ENCODE data around the gene TMPRSS6. TPM values are rescaled to one million over a fixed set of nuclear protein-coding genes. Genes with fewer than 3 reads are reported as not detected.

The TMPRSS6 gene
- total RNA-seq, 2 experiments from 2014 or later = 17.6 to 20.2 TPM

DNA sequence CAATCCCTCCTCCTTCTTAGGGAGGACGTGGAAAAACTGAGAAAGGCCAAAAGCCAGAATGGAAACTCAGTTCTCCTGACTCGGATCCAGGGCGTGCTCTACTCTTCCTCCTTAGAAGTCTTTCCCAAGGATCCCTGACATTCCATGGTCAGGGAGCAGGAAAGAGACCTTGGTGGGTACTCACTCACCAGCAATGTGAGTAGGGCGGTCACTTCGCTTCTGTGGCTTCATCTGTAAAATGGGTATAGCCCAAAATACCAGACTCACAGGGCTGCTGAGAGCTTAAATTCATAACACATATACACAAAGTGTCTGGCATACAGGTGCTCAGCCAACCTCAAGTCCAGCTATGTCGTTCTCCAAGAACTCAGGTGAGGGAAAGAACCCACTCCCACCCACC lies 58.6 kb downstream of the TMPRSS6 start:
- CTCF ChIA-PET = interaction anchor here (1.4 to 1.5 kb wide), 3 partner anchors 30 to 275 kb away, joined by 3 to 4 read pairs (median 3); partner anchors contain the start of gene IFT27
- no peaks in the 10 kb centered on the region for H3K9me3 Mint-ChIP-seq (ENCODE audit: low read depth)
- no peaks in the 10 kb centered on the region for H3K36me3 Mint-ChIP-seq (ENCODE audit: low read depth)
- H3K27ac Mint-ChIP-seq = no peak overlapping the region
- ATAC-seq (no peak), DNase-seq (no peak)
- intact Hi-C loops (cut with DNase I, micrococcal nuclease) = loop anchor here in 1 of 2 experiments (1.0 to 5.0 kb wide), 3 partner anchors 71 to 274 kb away; partner anchors contain the start of gene IFT27
- POLR2A ChIA-PET = interaction anchor here (1.0 to 1.7 kb wide), 3 partner anchors 10 to 112 kb away, joined by 3 to 9 read pairs (median 4); no protein-coding TSS in a partner anchor
- no peaks in the 10 kb centered on the region for H3K27me3 Mint-ChIP-seq
- peak overlapping the region; percentile 79 for H3K4me3 Mint-ChIP-seq
- peaks cover 6% of the 10 kb centered on the region for H3K4me1 Mint-ChIP-seq

DNA sequence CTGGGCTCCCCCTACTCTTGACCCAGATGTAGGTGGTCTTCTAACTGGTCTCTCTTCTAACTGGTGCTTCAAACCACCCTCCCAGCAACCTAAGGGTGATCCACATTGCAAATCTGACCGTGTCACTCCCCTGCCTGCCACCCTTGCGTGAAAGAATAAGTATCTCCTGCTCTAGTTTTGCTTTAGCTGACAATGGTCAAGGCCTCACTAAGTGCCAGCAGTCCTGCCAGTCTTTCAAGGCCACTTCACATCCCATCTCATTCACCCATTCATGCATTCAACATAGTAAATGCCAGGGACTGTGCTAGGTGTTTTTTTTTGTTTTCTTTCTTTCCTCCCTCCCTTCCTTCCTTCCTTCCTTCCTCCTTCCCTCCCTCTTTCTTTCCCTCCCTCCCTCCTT lies 60.3 kb downstream of the TMPRSS6 start:
- no peak for DNase-seq
- Mint-ChIP-seq H3K4me3 (no peak overlapping the region), H3K9me3 (ENCODE audit: low read depth) (no peaks in the 10 kb centered on the region), H3K4me1 (peaks cover 20% of the 10 kb centered on the region), H3K36me3 (ENCODE audit: low read depth) (no peaks in the 10 kb centered on the region), H3K27me3 (no peaks in the 10 kb centered on the region), H3K27ac (no peak overlapping the region)
- ChIA-PET CTCF (interaction anchor here (0.6 kb wide), 1 partner anchor 576 kb away, joined by 3 read pairs; no protein-coding TSS in a partner anchor), POLR2A (no interaction called here)
- ATAC-seq = no peak
- intact Hi-C loops (cut with DNase I, micrococcal nuclease) = no loop called here

DNA sequence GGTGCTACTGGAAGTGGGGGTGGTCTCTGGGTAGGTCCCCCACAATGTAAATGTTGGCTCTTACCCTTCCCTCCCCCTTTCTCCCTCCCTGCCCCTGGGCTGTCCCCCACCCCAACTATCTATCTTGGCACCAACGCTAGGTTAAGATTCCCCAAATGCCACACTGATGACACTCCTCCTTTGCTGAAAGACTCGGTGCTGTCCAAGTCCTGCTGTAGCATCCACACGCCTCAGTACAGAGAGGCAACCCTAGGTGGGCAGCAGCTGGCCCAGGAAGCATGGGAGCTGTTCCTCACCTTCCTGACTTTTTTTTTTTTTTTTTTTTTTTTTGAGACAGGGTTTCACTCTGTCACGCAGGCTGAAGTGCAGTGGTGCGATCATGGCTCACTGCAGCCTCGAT lies 61.4 kb downstream of the TMPRSS6 start:
- DNase-seq = no peak
- ChIA-PET POLR2A (interaction anchor here (0.6 kb wide), 1 partner anchor 102 kb away, joined by 4 read pairs; no protein-coding TSS in a partner anchor), CTCF (interaction anchor here (0.8 to 1.0 kb wide), 2 partner anchors 152 to 538 kb away, joined by 3 read pairs; no protein-coding TSS in a partner anchor)
- Mint-ChIP-seq H3K9me3 (ENCODE audit: low read depth) (no peaks in the 10 kb centered on the region), H3K36me3 (ENCODE audit: low read depth) (no peaks in the 10 kb centered on the region), H3K27me3 (no peaks in the 10 kb centered on the region), H3K4me1 (peaks cover 20% of the 10 kb centered on the region), H3K4me3 (no peak overlapping the region), H3K27ac (no peak overlapping the region)
- intact Hi-C loops (cut with DNase I, micrococcal nuclease) = no loop called here
- no peak for ATAC-seq

- CTCF ChIA-PET = interaction anchor here (0.7 to 5.4 kb wide), 4 partner anchors 27 to 150 kb away, joined by 3 to 27 read pairs (median 8); partner anchors contain the start of genes MPST and TST
- H3K36me3 Mint-ChIP-seq (ENCODE audit: low read depth) = no peaks in the 10 kb centered on the region
- POLR2A ChIA-PET = no interaction called here
Observed at GRCh38 chr22:37047006-37047405, 62.5 kb downstream of the TMPRSS6 start.

DNA sequence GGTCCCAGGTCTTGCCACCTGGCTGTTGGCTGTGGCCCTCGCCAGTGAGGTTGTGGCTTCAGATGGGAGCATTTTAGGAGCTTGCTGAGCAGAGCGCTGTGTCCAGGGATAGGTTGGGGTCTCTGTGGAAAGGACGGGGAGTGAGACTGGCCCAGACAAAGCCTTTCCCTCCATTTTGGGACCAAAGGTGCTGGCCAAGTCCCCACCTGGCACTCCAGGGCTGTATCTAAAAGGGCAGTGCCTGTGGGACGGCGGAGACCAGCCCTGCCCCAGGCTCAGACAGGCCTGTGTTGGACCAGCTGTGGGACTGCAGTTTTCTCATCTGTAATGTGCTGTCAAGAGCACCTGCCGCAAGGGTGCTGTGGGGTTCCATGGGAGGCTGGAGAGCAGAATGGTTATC lies 62.9 kb downstream of the TMPRSS6 start:
- Mint-ChIP-seq H3K27ac (no peak overlapping the region), H3K4me3 (no peak overlapping the region), H3K27me3 (no peaks in the 10 kb centered on the region), H3K4me1 (peaks cover 16% of the 10 kb centered on the region), H3K9me3 (ENCODE audit: low read depth) (no peaks in the 10 kb centered on the region), H3K36me3 (ENCODE audit: low read depth) (no peaks in the 10 kb centered on the region)
- ATAC-seq = no peak
- intact Hi-C loops (cut with DNase I, micrococcal nuclease) = loop anchor here in 1 of 2 experiments (1.0 kb wide), 1 partner anchor 153 kb away; no protein-coding TSS in a partner anchor
- ChIA-PET POLR2A (no interaction called here), CTCF (interaction anchor here (0.7 to 5.4 kb wide), 6 partner anchors 26 to 522 kb away, joined by 3 to 27 read pairs (median 4); partner anchors contain the start of genes MPST and TST)
- DNase-seq = no peak

More at GRCh38 chr22:37047006-37047405, 62.5 kb downstream of the TMPRSS6 start:
- Mint-ChIP-seq H3K4me1 (peaks cover 15% of the 10 kb centered on the region), H3K27me3 (no peaks in the 10 kb centered on the region), H3K9me3 (ENCODE audit: low read depth) (no peaks in the 10 kb centered on the region), H3K27ac (no peak overlapping the region), H3K4me3 (no peak overlapping the region)
- no peak for ATAC-seq
- DNase-seq = no peak
- intact Hi-C loops (cut with DNase I, micrococcal nuclease) = no loop called here

- DNase-seq (no peak), ATAC-seq (no peak)
Observed at GRCh38 chr22:37045958-37046357, 63.6 kb downstream of the TMPRSS6 start.

GRCh38 chr22:37044634-37045625 lies 64.6 kb downstream of the TMPRSS6 start:
- CTCF ChIA-PET = interaction anchor here (0.6 to 5.4 kb wide), 28 partner anchors 9 to 714 kb away, joined by 3 to 27 read pairs (median 3); partner anchors contain the start of genes IFT27, MPST, RAC2 and TST
- no peak overlapping the region for H3K4me3 Mint-ChIP-seq

More at GRCh38 chr22:37045958-37046357, 63.6 kb downstream of the TMPRSS6 start:
- intact Hi-C loops (cut with DNase I, micrococcal nuclease) = loop anchor here in 1 of 2 experiments (1.0 to 2.0 kb wide), 2 partner anchors 33 to 153 kb away; no protein-coding TSS in a partner anchor
- no peaks in the 10 kb centered on the region for H3K27me3 Mint-ChIP-seq
- no peaks in the 10 kb centered on the region for H3K36me3 Mint-ChIP-seq (ENCODE audit: low read depth)
- no peak overlapping the region for H3K4me3 Mint-ChIP-seq
- no peaks in the 10 kb centered on the region for H3K9me3 Mint-ChIP-seq (ENCODE audit: low read depth)
- CTCF ChIA-PET = interaction anchor here (0.7 to 5.4 kb wide), 9 partner anchors 12 to 523 kb away, joined by 3 to 27 read pairs (median 3); partner anchors contain the start of genes MPST and TST
- H3K27ac Mint-ChIP-seq = no peak overlapping the region
- H3K4me1 Mint-ChIP-seq = peaks cover 20% of the 10 kb centered on the region
- POLR2A ChIA-PET = interaction anchor here (0.8 kb wide), 1 partner anchor 14 kb away, joined by 5 read pairs; no protein-coding TSS in a partner anchor

DNA sequence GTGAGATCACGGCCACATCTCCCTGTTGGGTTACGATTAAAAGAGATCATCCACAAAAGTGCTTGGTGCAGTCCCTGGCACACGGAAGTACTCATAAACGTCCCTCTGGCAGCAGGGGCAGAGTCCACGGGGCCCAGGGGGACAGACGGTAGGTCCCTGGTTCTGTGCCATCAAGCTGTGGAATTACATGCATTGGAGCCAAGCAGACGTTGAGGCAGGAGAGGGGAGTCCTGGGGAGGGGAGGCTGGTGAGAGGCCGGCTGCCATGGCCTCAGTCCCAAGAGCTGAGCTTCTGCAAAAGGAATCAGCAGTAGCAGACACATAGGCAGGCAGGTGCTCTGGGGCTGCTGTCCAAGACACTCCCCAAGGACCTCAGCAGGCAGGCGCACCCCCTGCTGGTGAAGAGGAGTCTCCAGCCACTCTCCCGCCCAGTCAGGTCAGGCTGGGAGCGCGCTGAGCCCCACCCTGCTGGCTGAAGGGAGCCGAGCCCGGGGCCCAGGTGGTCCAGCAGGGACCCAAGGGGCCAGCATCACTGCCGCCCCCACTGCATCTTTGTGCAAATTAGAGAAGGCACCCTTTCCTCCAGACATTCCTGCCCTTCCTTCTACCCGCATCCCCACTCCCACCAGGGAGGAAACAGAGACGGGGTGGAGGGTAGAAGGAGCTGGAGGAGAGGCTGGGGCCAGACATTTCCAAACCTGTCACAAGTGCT lies 65.5 kb downstream of the TMPRSS6 start:
- no peaks in the 10 kb centered on the region for H3K27me3 Mint-ChIP-seq
- no peaks in the 10 kb centered on the region for H3K36me3 Mint-ChIP-seq (ENCODE audit: low read depth)
- DNase-seq = peak; percentile 76
- peaks cover 23% of the 10 kb centered on the region for H3K4me1 Mint-ChIP-seq
- H3K4me3 Mint-ChIP-seq = no peak overlapping the region
- no peaks in the 10 kb centered on the region for H3K9me3 Mint-ChIP-seq (ENCODE audit: low read depth)
- POLR2A ChIA-PET = interaction anchor here (1.2 kb wide), 1 partner anchor 12 kb away, joined by 3 read pairs; no protein-coding TSS in a partner anchor
- ATAC-seq = peak; percentile 63
- no peak overlapping the region for H3K27ac Mint-ChIP-seq
- intact Hi-C loops (cut with DNase I, micrococcal nuclease) = loop anchor here (1.0 to 5.0 kb wide), 3 partner anchors 35 to 262 kb away; no protein-coding TSS in a partner anchor
- CTCF ChIA-PET = interaction anchor here (0.6 to 5.4 kb wide), 16 partner anchors 11 to 1842 kb away, joined by 3 to 27 read pairs (median 4); partner anchors contain the start of genes IFT27, IL2RB, MPST and RAC2

More at GRCh38 chr22:37044634-37045625, 64.6 kb downstream of the TMPRSS6 start:
- H3K27me3 Mint-ChIP-seq = no peaks in the 10 kb centered on the region
- H3K36me3 Mint-ChIP-seq (ENCODE audit: low read depth) = no peaks in the 10 kb centered on the region
- intact Hi-C loops (cut with DNase I, micrococcal nuclease) = loop anchor here (1.0 to 5.0 kb wide), 3 partner anchors 34 to 263 kb away; no protein-coding TSS in a partner anchor
- peak overlapping the region; percentile 49 for H3K27ac Mint-ChIP-seq
- ATAC-seq = peak; percentile 94
- POLR2A ChIA-PET = interaction anchor here (0.5 to 1.2 kb wide), 8 partner anchors 11 to 136 kb away, joined by 3 to 5 read pairs (median 4); no protein-coding TSS in a partner anchor
- peaks cover 23% of the 10 kb centered on the region for H3K4me1 Mint-ChIP-seq
- peak; percentile 62 for DNase-seq
- H3K9me3 Mint-ChIP-seq (ENCODE audit: low read depth) = no peaks in the 10 kb centered on the region

- Mint-ChIP-seq H3K27me3 (no peaks in the 10 kb centered on the region), H3K4me3 (no peak overlapping the region), H3K4me1 (peaks cover 23% of the 10 kb centered on the region), H3K36me3 (ENCODE audit: low read depth) (no peaks in the 10 kb centered on the region), H3K27ac (no peak overlapping the region), H3K9me3 (ENCODE audit: low read depth) (no peaks in the 10 kb centered on the region)
- intact Hi-C loops (cut with DNase I, micrococcal nuclease) = loop anchor here (5.0 kb wide), 1 partner anchor 261 kb away; no protein-coding TSS in a partner anchor
- POLR2A ChIA-PET = interaction anchor here (1.2 kb wide), 1 partner anchor 12 kb away, joined by 3 read pairs; no protein-coding TSS in a partner anchor
- CTCF ChIA-PET = interaction anchor here (0.7 to 5.4 kb wide), 9 partner anchors 11 to 1842 kb away, joined by 3 to 27 read pairs (median 4); partner anchors contain the start of genes IL2RB, MPST and TST
- DNase-seq = no peak
- ATAC-seq = no peak
Observed at GRCh38 chr22:37043209-37043827, 66.2 kb downstream of the TMPRSS6 start.

DNA sequence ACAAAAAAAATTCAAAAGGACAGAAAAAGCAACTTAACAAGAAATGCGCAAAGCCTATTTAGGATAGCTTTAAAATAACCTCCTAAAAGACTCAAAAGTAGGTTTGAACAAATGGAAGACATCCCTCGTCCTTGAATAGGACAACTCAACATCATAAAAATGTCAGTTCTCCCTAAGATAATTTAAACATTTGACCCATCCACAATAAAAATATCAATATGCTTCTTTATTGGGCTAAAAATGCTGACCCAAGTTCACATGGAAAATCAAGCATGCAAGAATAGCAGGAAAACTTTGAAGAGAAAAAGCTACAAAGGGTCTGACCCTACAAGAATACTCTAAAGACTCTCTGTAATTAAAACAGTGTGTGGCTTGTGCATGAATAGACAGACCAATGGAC lies 70.0 kb downstream of the TMPRSS6 start:
- ChIA-PET CTCF (interaction anchor here (1.4 to 1.6 kb wide), 2 partner anchors 10 to 18 kb away, joined by 4 to 6 read pairs; no protein-coding TSS in a partner anchor), POLR2A (no interaction called here)
- Mint-ChIP-seq H3K27ac (no peak overlapping the region), H3K27me3 (peaks cover 10% of the 10 kb centered on the region), H3K4me3 (no peak overlapping the region), H3K4me1 (peaks cover 11% of the 10 kb centered on the region), H3K9me3 (ENCODE audit: low read depth) (no peaks in the 10 kb centered on the region), H3K36me3 (ENCODE audit: low read depth) (no peaks in the 10 kb centered on the region)
- intact Hi-C loops (cut with DNase I, micrococcal nuclease) = no loop called here
- DNase-seq (no peak), ATAC-seq (no peak)
